Stomach (tissue), 9 donors: ENCODE results near the gene RNF123. TPM values are rescaled to one million over a fixed set of nuclear protein-coding genes. Genes with fewer than 3 reads are reported as not detected.
A peak's percentile ranks its signal among the peaks of the same experiment; 100 is the strongest.

Experiments used
- DNase-seq, 2 donors: peaks; one replicate each; pipeline versions ENCODE4 v3.0.0 to v3.0.0-alpha.2; 2013 to 2019
- H3K27ac ChIP-seq, 5 donors: fragments of 200-600 bp in 4 of 5; sonication (generic) in 4 of 5; one replicate each; pipeline ENCODE4 v1.5.1; 2013 to 2019; ENCODE audit warnings: mild to moderate bottlenecking in 1 of 5, moderate library complexity in 1 of 5
- H3K27me3 ChIP-seq, 3 donors: fragments of 200-600 bp; sonication (generic); one replicate each; pipeline ENCODE4 v1.5.1; 2017 to 2019; ENCODE audit warnings: mixed run types in 1 of 3
- H3K36me3 ChIP-seq, 4 donors: fragments of 200-600 bp; sonication (generic); 1 replicate in 3 of 4; 2 replicates in 1 of 4; pipeline ENCODE4 v1.5.1; 2016 to 2019
- H3K4me1 ChIP-seq, 4 donors: fragments of 200-600 bp; sonication (generic); one replicate each; pipeline ENCODE4 v1.5.1; 2016 to 2019
- H3K4me3 ChIP-seq, 4 donors: fragments of 200-600 bp; sonication (generic) in 3 of 4; one replicate each; pipeline ENCODE4 v1.5.1; 2016 to 2019; ENCODE audit warnings: mild to moderate bottlenecking in 1 of 4
- H3K9me3 ChIP-seq, 4 donors: fragments of 200-600 bp; sonication (generic); one replicate each; pipeline ENCODE4 v1.5.1; 2016 to 2019
- CTCF ChIP-seq, 7 experiments: fragments of 450-650 bp in 4 of 7; fragments of 200-600 bp in 3 of 7; sonication (generic) in 3 of 7; IDR thresholded peaks; one replicate each; pipeline ENCODE4 v1.5.1; 2016 to 2019; ENCODE audit warnings: antibody characterized with exemption in 7 of 7, control low read depth in 2 of 7, mild to moderate bottlenecking in 1 of 7
- EP300 ChIP-seq: sonication (generic); formaldehyde crosslinking; IDR thresholded peaks from one replicate; pipeline ENCODE4 v1.6.1; 2017; ENCODE audit warnings: antibody characterized with exemption
- POLR2A ChIP-seq, 4 donors: fragments of 450-650 bp; IDR thresholded peaks; one replicate each; pipeline ENCODE4 v1.6.1; 2016; ENCODE audit warnings: antibody characterized with exemption in 4 of 4, control low read depth in 2 of 4, mild to moderate bottlenecking in 1 of 4, moderate library complexity in 1 of 4
- POLR2AphosphoS5 ChIP-seq, 3 donors: sonication (generic); formaldehyde crosslinking; IDR thresholded peaks; one replicate each; pipeline ENCODE4 v1.6.1; 2016; ENCODE audit warnings: antibody characterized with exemption in 3 of 3
- WGBS, 5 donors: extraction: QIAGEN DNeasy Blood & Tissue Kit in 3 of 5; methylation state at CpG; one replicate each; pipeline versions ENCODE4 v1.1.5 to v1.1.7; 2013 to 2018; 5-methylcytosine and 5-hydroxymethylcytosine counted together
- intact Hi-C: fragments of 100-400 bp; cut with DNase I; formaldehyde crosslinking; loops from one replicate; pipeline ENCODE4 v1.15.1; 2023; ENCODE audit warnings: low total_unique reads
- polyA plus RNA-seq, 3 donors: library from polyadenylated mRNA; stranded (reverse); fragments of 200-250 nt; gene quantifications; one replicate each; pipeline ENCODE4 v1.2.3, GENCODE V29; 2013
- total RNA-seq, 5 donors: library from RNA; depleted of rRNA; stranded (reverse); fragments of >200 nt; gene quantifications; one replicate each; pipeline versions ENCODE4 v1.1.0 to v1.2.3, GENCODE V29; 2014 to 2016
- donor health status: healthy with polysubstance abuse.
- donor health status: Bipolar disorder and iron deficiency.
- donor health status: healthy.

Gene RNF123
- total and polyA plus RNA-seq, 8 donors, result 18.1 to 75.4 (median 26.6) TPM

GRCh38 chr3:49669352-49669751 lies 20.0 kb upstream of the RNF123 start:
- intact Hi-C loops, result loop anchor here (5.0 kb wide), 1 partner anchor 127 kb away; no protein-coding TSS in a partner anchor
- H3K9me3 ChIP-seq, result no peaks in the 10 kb centered on the region

GRCh38 chr3:49670940-49671290 lies 18.4 kb upstream of the RNF123 start:
- intact Hi-C loops, result no loop called here
- WGBS, 5 donors, result 49 to 67% (median 64%) methylated on average over 6 of the region's 6 CpGs
- TF ChIP-seq CTCF (IDR thresholded peaks at IDR 0.05), result no peak
- TF ChIP-seq POLR2AphosphoS5 (IDR thresholded peaks at IDR 0.05), result no peak
- no peak for TF ChIP-seq EP300
- TF ChIP-seq POLR2A (IDR thresholded peaks at IDR 0.05), result no peak
- no peak for DNase-seq
- H3K4me3 ChIP-seq, result no peak overlapping the region
- no peak overlapping the region for H3K27ac ChIP-seq
- H3K9me3 ChIP-seq, result no peaks in the 10 kb centered on the region
- H3K36me3 ChIP-seq, result peaks cover 3 to 7% (median 5%) of the 10 kb centered on the region in 4 donors
- H3K27me3 ChIP-seq, result peaks cover 0 to 6% (median 0%) of the 10 kb centered on the region in 3 donors
- peaks cover 19 to 52% (median 34%) of the 10 kb centered on the region in 4 donors for H3K4me1 ChIP-seq

More at GRCh38 chr3:49669352-49669751, 20.0 kb upstream of the RNF123 start:
- 52 to 89% (median 70%) methylated on average over 2 to 3 of the region's 3 CpGs for WGBS, 5 donors
- no peak overlapping the region for H3K27ac ChIP-seq
- no peak for DNase-seq
- H3K4me1 ChIP-seq, result peaks cover 4 to 47% (median 22%) of the 10 kb centered on the region in 4 donors
- H3K4me3 ChIP-seq, result no peak overlapping the region
- H3K27me3 ChIP-seq, result peaks cover 0 to 7% (median 0%) of the 10 kb centered on the region in 3 donors
- TF ChIP-seq CTCF (IDR thresholded peaks at IDR 0.05) (no peak), EP300 (no peak), POLR2A (IDR thresholded peaks at IDR 0.05) (no peak), POLR2AphosphoS5 (IDR thresholded peaks at IDR 0.05) (no peak)
- no peaks in the 10 kb centered on the region for H3K36me3 ChIP-seq

GRCh38 chr3:49671291-49672288 lies 17.8 kb upstream of the RNF123 start:
- peaks cover 0 to 6% (median 0%) of the 10 kb centered on the region in 3 donors for H3K27me3 ChIP-seq
- DNase-seq, result peak; percentile 81 to 91
- no peaks in the 10 kb centered on the region for H3K9me3 ChIP-seq
- H3K4me1 ChIP-seq, result peaks cover 19 to 52% (median 38%) of the 10 kb centered on the region in 4 donors
- H3K4me3 ChIP-seq, result no peak overlapping the region
- TF ChIP-seq EP300, result no peak
- TF ChIP-seq CTCF (IDR thresholded peaks at IDR 0.05), result peak in 6 of 7 experiments; percentile 40 to 93 (median 82)
- TF ChIP-seq POLR2AphosphoS5 (IDR thresholded peaks at IDR 0.05), result peak in 1 of 3 donors; percentile 36
- intact Hi-C loops, result no loop called here
- 29 to 37% (median 33%) methylated on average over 10 to 11 of the region's 11 CpGs for WGBS, 5 donors
- H3K27ac ChIP-seq, result peak overlapping the region in 1 of 5 donors; percentile 2
- H3K36me3 ChIP-seq, result peaks cover 9 to 14% (median 12%) of the 10 kb centered on the region in 4 donors

GRCh38 chr3:49673121-49673714 lies 16.1 kb upstream of the RNF123 start:
- TF ChIP-seq EP300 (no peak), CTCF (IDR thresholded peaks at IDR 0.05) (no peak), POLR2AphosphoS5 (IDR thresholded peaks at IDR 0.05) (no peak), POLR2A (IDR thresholded peaks at IDR 0.05) (no peak)
- Histone ChIP-seq H3K4me1 (peaks cover 19 to 55% (median 40%) of the 10 kb centered on the region in 4 donors), H3K27ac (peak overlapping the region; percentile 87 to 96 (median 93)), H3K9me3 (no peaks in the 10 kb centered on the region), H3K27me3 (no peaks in the 10 kb centered on the region), H3K36me3 (peaks cover 24 to 31% (median 28%) of the 10 kb centered on the region in 4 donors), H3K4me3 (peak overlapping the region; percentile 81 to 95 (median 90))
- intact Hi-C loops, result no loop called here
- DNase-seq, result no peak
- 15 to 26% (median 19%) methylated on average over 14 to 17 of the region's 17 CpGs for WGBS, 5 donors
